ENCODE data around the gene ICA1.
A peak's percentile ranks its signal among the peaks of the same experiment; 100 is the strongest.
"Not testable (repeated sequence)": the region's sequence is repeated elsewhere in the genome, so short reads cannot be mapped to it uniquely, and the experiment has no call there.

ICA1 gene

GRCh38 chr7:8092140-8092539, 169.8 kb downstream of the ICA1 start:
- no peak for DNase-seq (ENCODE audit: low read depth)

- DNase-seq (ENCODE audit: low read depth), result no peak
Measured at GRCh38 chr7:8089036-8089780, 172.8 kb downstream of the ICA1 start.

- DNase-seq (ENCODE audit: low read depth), result no peak
Measured at GRCh38 chr7:8086239-8086638, 175.7 kb downstream of the ICA1 start.

- DNase-seq (ENCODE audit: low read depth), result no peak
Measured at GRCh38 chr7:8085420-8085819, 176.5 kb downstream of the ICA1 start.

- DNase-seq (ENCODE audit: low read depth), result no peak
Measured at GRCh38 chr7:8084836-8085235, 177.1 kb downstream of the ICA1 start.

- DNase-seq (ENCODE audit: low read depth), result no peak
Measured at GRCh38 chr7:8082762-8083161, 179.2 kb downstream of the ICA1 start.

GRCh38 chr7:8078418-8078817, 183.5 kb downstream of the ICA1 start:
- DNase-seq (ENCODE audit: low read depth), result no peak

GRCh38 chr7:8070451-8071180, 191.4 kb downstream of the ICA1 start:
- DNase-seq (ENCODE audit: low read depth), result no peak

GRCh38 chr7:8068892-8069686, 192.9 kb downstream of the ICA1 start:
- no peak for DNase-seq (ENCODE audit: low read depth)

GRCh38 chr7:8065356-8065813, 196.6 kb downstream of the ICA1 start:
- DNase-seq (ENCODE audit: low read depth), result peak; percentile 38

- DNase-seq (ENCODE audit: low read depth), result no peak
Measured at GRCh38 chr7:8064828-8065227, 197.1 kb downstream of the ICA1 start.

GRCh38 chr7:8063706-8064297, 198.2 kb downstream of the ICA1 start:
- DNase-seq (ENCODE audit: low read depth), result no peak

- DNase-seq (ENCODE audit: low read depth), result not testable (repeated sequence)
Measured at GRCh38 chr7:8063300-8063699, 198.7 kb downstream of the ICA1 start.
